Measurements from ENCODE around the gene TET1. TPM values are rescaled to one million over a fixed set of nuclear protein-coding genes. Genes with fewer than 3 reads are reported as not detected.
"Not testable (repeated sequence)": the region's sequence is repeated elsewhere in the genome, so short reads cannot be mapped to it uniquely, and the experiment has no call there.

Gene TET1
- total RNA-seq, 1 donor from 2014 or later, result under 0.01 TPM

GRCh38 chr10:68636335-68636734 is 76.2 kb downstream of the TET1 start:
- no peak overlapping the region for H3K4me3 ChIP-seq (ENCODE audit: low read depth, low read length)
- no peak for DNase-seq (ENCODE audit: low read depth)
- no peaks in the 10 kb centered on the region for H3K27me3 ChIP-seq (ENCODE audit: control insufficient read depth, insufficient read depth, low read length)
- FAIRE-seq, result no peak
- no peaks in the 10 kb centered on the region for H3K36me3 ChIP-seq (ENCODE audit: control insufficient read depth, insufficient read depth, low read length)
- no peak for TF ChIP-seq CTCF (IDR thresholded peaks at IDR 0.05; ENCODE audit: insufficient read depth, low read length, severe bottlenecking)

GRCh38 chr10:68643550-68643949 is 83.4 kb downstream of the TET1 start:
- H3K4me3 ChIP-seq (ENCODE audit: low read depth, low read length); H3K27me3 ChIP-seq (ENCODE audit: control insufficient read depth, insufficient read depth, low read length); FAIRE-seq; DNase-seq (ENCODE audit: low read depth); H3K36me3 ChIP-seq (ENCODE audit: control insufficient read depth, insufficient read depth, low read length): not testable (repeated sequence)

GRCh38 chr10:68647672-68648341 is 87.7 kb downstream of the TET1 start:
- FAIRE-seq, result no peak
- Histone ChIP-seq H3K36me3 (ENCODE audit: control insufficient read depth, insufficient read depth, low read length) (no peaks in the 10 kb centered on the region), H3K27me3 (ENCODE audit: control insufficient read depth, insufficient read depth, low read length) (no peaks in the 10 kb centered on the region), H3K4me3 (ENCODE audit: low read depth, low read length) (no peak overlapping the region)
- no peak for TF ChIP-seq CTCF (IDR thresholded peaks at IDR 0.05; ENCODE audit: insufficient read depth, low read length, severe bottlenecking)
- peak; percentile 86 for DNase-seq (ENCODE audit: low read depth)

- DNase-seq (ENCODE audit: low read depth), result no peak
- H3K36me3 ChIP-seq (ENCODE audit: control insufficient read depth, insufficient read depth, low read length), result no peaks in the 10 kb centered on the region
- no peak overlapping the region for H3K4me3 ChIP-seq (ENCODE audit: low read depth, low read length)
- H3K27me3 ChIP-seq (ENCODE audit: control insufficient read depth, insufficient read depth, low read length), result no peaks in the 10 kb centered on the region
- no peak for TF ChIP-seq CTCF (IDR thresholded peaks at IDR 0.05; ENCODE audit: insufficient read depth, low read length, severe bottlenecking)
- peak; percentile 7 for FAIRE-seq
Measured at GRCh38 chr10:68655620-68656126, 95.5 kb downstream of the TET1 start.

GRCh38 chr10:68665841-68666240 is 105.7 kb downstream of the TET1 start:
- DNase-seq (ENCODE audit: low read depth), result no peak
- Histone ChIP-seq H3K4me3 (ENCODE audit: low read depth, low read length) (no peak overlapping the region), H3K36me3 (ENCODE audit: control insufficient read depth, insufficient read depth, low read length) (no peaks in the 10 kb centered on the region), H3K27me3 (ENCODE audit: control insufficient read depth, insufficient read depth, low read length) (no peaks in the 10 kb centered on the region)
- FAIRE-seq, result no peak
- no peak for TF ChIP-seq CTCF (IDR thresholded peaks at IDR 0.05; ENCODE audit: insufficient read depth, low read length, severe bottlenecking)

- peak; percentile 85 for DNase-seq (ENCODE audit: low read depth)
- FAIRE-seq, result no peak
Measured at GRCh38 chr10:68666280-68666760, 106.2 kb downstream of the TET1 start.

More at GRCh38 chr10:68666280-68666760, 106.2 kb downstream of the TET1 start:
- TF ChIP-seq CTCF (IDR thresholded peaks at IDR 0.05; ENCODE audit: insufficient read depth, low read length, severe bottlenecking), result no peak
- Histone ChIP-seq H3K36me3 (ENCODE audit: control insufficient read depth, insufficient read depth, low read length) (no peaks in the 10 kb centered on the region), H3K4me3 (ENCODE audit: low read depth, low read length) (no peak overlapping the region), H3K27me3 (ENCODE audit: control insufficient read depth, insufficient read depth, low read length) (no peaks in the 10 kb centered on the region)
